OCI-LY3 (cell line): ENCODE results near the gene B3GALT6.

Source experiments
- H2AFZ ChIP-seq: fragments of 200-600, 300-600 bp; shearing (Covaris generic); 2 replicates; pipeline ENCODE4 v1.6.0; 2014; ENCODE audit warnings: antibody characterized with exemption, low read depth, low read length
- H3K27ac ChIP-seq: fragments of 200-600, 300-600 bp; sonication (generic); 2 replicates; pipeline ENCODE4 v1.5.1; 2014; ENCODE audit warnings: mild to moderate bottlenecking, low read length, moderate library complexity, mixed read lengths
- H3K27me3 ChIP-seq: fragments of 200-600, 300-600 bp; sonication (generic); 2 replicates; pipeline ENCODE4 v1.6.1; 2014; ENCODE audit warnings: low read depth, low read length, mixed read lengths
- H3K36me3 ChIP-seq: fragments of 200-600, 300-600 bp; sonication (generic); replicated peaks from 2 replicates; pipeline ENCODE3; 2014; ENCODE audit warnings: low read depth, low read length, mixed read lengths
- H3K4me1 ChIP-seq: fragments of 300-600, 200-600 bp; sonication (generic); 2 replicates; pipeline ENCODE4 v1.6.1; 2014; ENCODE audit warnings: low read length, mixed read lengths
- H3K4me2 ChIP-seq: fragments of 200-600, 300-600 bp; sonication (generic); 2 replicates; pipeline ENCODE4 v1.6.1; 2014; ENCODE audit warnings: low read length, mixed read lengths
- H3K4me3 ChIP-seq: fragments of 300-600, 200-600 bp; sonication (generic); 2 replicates; pipeline ENCODE4 v1.5.1; 2014; ENCODE audit warnings: antibody characterized with exemption, mild to moderate bottlenecking, low read length, moderate library complexity
- H3K79me2 ChIP-seq: fragments of 300-600, 200-600 bp; shearing (Covaris generic); 2 replicates; pipeline ENCODE4 v1.6.1; 2014; ENCODE audit warnings: mild to moderate bottlenecking, low read length, mixed read lengths
- H3K9ac ChIP-seq: fragments of 300-600, 200-600 bp; shearing (Covaris generic); 2 replicates; pipeline ENCODE4 v1.6.0; 2014; ENCODE audit warnings: mild to moderate bottlenecking, low read length, moderate library complexity
- H3K9me3 ChIP-seq: fragments of 200-600, 300-600 bp; shearing (Covaris generic); 2 replicates; pipeline ENCODE4 v1.6.1; 2014; ENCODE audit warnings: low read length, mixed read lengths; ENCODE audit not compliant: insufficient read depth
- H4K20me1 ChIP-seq: fragments of 200-600, 300-600 bp; sonication (generic); 2 replicates; pipeline ENCODE4 v1.6.1; 2016; ENCODE audit warnings: low read length, mixed read lengths; ENCODE audit not compliant: insufficient read depth
- EZH2phosphoT487 ChIP-seq: fragments of 200-600 bp; shearing (Covaris generic); IDR thresholded peaks from 2 replicates; pipeline ENCODE4 v1.6.1; 2018; ENCODE audit warnings: antibody characterized with exemption, mixed run types, low read depth
- TF ChIP-seq, protein P1 (sequence below): fragments of 200-600, 300-600 bp; sonication (generic); IDR thresholded peaks from 2 replicates; pipeline ENCODE4 v1.5.1; 2014; ENCODE audit warnings: antibody characterized with exemption, low read length, low read depth

Gene B3GALT6

DNA sequence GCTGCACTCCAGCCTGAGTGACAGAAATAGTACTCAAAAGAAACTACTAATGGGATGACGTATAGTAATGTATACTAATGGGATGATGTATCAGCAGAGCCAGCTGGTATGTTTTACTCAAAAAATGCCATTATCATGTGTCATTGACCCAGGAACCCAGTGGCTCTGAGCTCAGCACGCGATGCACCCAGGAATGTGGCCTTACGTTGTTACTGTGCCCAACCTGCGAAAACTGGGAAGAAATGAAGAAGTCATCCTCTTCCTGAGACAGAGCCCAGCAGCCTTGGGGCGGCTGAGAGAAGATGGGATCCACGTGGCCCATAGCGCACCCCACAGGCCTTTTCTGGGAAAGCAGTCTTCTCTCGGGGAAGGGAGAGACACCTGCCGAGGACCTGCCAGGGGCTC, 32.8 kb downstream of the B3GALT6 start:
- Histone ChIP-seq H3K27ac (no peak overlapping the region), H3K4me3 (no peak overlapping the region), H3K4me1 (peaks cover 9% of the 10 kb centered on the region; the same call in 1 of the 2 replicates), H3K79me2 (peaks cover 38% of the 10 kb centered on the region), H3K9me3 (no peaks in the 10 kb centered on the region), H3K36me3 (peaks cover 39% of the 10 kb centered on the region), H3K27me3 (no peaks in the 10 kb centered on the region), H3K4me2 (no peak overlapping the region), H3K9ac (no peak overlapping the region), H4K20me1 (peaks cover 12% of the 10 kb centered on the region), H2AFZ (no peak overlapping the region)
- TF ChIP-seq, protein P1, sequence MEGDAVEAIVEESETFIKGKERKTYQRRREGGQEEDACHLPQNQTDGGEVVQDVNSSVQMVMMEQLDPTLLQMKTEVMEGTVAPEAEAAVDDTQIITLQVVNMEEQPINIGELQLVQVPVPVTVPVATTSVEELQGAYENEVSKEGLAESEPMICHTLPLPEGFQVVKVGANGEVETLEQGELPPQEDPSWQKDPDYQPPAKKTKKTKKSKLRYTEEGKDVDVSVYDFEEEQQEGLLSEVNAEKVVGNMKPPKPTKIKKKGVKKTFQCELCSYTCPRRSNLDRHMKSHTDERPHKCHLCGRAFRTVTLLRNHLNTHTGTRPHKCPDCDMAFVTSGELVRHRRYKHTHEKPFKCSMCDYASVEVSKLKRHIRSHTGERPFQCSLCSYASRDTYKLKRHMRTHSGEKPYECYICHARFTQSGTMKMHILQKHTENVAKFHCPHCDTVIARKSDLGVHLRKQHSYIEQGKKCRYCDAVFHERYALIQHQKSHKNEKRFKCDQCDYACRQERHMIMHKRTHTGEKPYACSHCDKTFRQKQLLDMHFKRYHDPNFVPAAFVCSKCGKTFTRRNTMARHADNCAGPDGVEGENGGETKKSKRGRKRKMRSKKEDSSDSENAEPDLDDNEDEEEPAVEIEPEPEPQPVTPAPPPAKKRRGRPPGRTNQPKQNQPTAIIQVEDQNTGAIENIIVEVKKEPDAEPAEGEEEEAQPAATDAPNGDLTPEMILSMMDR, result peak; percentile 17
- no peak for TF ChIP-seq EZH2phosphoT487

DNA sequence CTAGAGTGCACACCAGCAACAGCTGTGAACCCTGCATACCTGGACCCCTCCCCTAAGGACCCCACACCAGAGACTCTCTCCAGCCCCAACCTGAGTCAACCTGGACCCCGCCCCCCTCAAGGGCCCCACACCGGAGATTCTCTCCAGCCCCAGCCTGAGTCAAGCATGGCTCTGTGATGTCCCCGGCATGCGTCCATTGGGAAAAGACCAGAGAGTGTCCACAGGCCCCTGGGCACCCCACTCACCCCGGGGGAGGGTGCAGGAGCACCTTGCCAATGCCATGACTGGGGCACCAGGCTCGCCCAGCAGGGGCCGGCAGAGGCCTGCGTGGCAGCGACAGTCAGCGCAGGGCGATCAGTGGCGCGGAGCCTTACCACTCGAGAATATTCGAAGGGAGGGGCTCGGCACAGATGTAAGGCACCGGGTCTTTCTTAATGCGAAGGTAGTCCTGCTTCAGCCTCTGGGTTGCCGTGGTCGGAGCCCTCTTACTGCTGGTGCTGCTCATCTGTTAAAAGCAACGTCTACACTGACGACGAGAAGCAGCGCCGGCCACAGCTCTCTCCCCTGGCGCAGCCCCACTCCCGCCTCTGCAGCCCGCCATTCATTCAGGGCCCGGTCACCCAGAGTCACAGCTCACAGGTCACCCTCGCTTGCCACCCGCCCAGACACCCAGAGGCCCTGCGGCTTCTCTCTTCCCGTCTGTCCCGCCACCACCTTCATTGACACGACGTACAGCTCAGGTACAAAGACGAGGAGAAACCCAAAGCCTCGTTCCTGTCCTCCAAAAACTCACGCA, 35.6 kb downstream of the B3GALT6 start:
- H3K79me2 ChIP-seq, result peaks cover 66% of the 10 kb centered on the region
- peaks cover 14% of the 10 kb centered on the region for H3K4me1 ChIP-seq
- H3K27ac ChIP-seq, result no peak overlapping the region
- H3K9me3 ChIP-seq, result no peaks in the 10 kb centered on the region
- no peak overlapping the region for H3K4me3 ChIP-seq
- H3K27me3 ChIP-seq, result no peaks in the 10 kb centered on the region
- TF ChIP-seq, protein P1, result no peak
- TF ChIP-seq EZH2phosphoT487, result no peak
- H3K9ac ChIP-seq, result no peak overlapping the region
- H4K20me1 ChIP-seq, result peaks cover 34% of the 10 kb centered on the region
- no peak overlapping the region for H3K4me2 ChIP-seq
- H2AFZ ChIP-seq, result no peak overlapping the region
- H3K36me3 ChIP-seq, result peaks cover 33% of the 10 kb centered on the region

DNA sequence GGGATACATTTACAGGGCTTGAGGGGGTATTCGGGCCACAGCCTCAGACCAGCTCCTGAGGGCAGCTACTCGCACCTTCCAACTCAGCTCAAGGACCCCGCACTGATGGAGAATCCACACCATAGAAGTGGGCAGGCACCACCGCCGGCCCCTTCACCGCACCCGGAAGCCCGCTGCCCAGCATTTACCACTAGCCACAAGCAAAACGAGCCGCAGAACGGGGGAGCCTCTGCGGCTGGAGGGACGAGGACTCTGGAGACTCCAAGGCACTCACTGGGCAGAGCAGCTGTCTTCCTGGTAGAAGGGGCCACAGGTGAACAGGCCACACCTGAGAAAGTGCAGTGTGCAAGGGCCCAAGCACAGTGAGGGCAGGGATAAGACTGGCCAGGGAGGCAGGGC, 36.2 kb downstream of the B3GALT6 start:
- no peaks in the 10 kb centered on the region for H3K9me3 ChIP-seq
- peaks cover 36% of the 10 kb centered on the region for H4K20me1 ChIP-seq
- peaks cover 72% of the 10 kb centered on the region for H3K79me2 ChIP-seq
- H3K4me3 ChIP-seq, result no peak overlapping the region
- H3K27me3 ChIP-seq, result no peaks in the 10 kb centered on the region
- no peak overlapping the region for H3K4me2 ChIP-seq
- no peak overlapping the region for H2AFZ ChIP-seq
- peaks cover 15% of the 10 kb centered on the region for H3K4me1 ChIP-seq
- no peak overlapping the region for H3K9ac ChIP-seq
- TF ChIP-seq, protein P1, result no peak
- no peak for TF ChIP-seq EZH2phosphoT487
- no peak overlapping the region for H3K27ac ChIP-seq
- peaks cover 28% of the 10 kb centered on the region for H3K36me3 ChIP-seq

DNA sequence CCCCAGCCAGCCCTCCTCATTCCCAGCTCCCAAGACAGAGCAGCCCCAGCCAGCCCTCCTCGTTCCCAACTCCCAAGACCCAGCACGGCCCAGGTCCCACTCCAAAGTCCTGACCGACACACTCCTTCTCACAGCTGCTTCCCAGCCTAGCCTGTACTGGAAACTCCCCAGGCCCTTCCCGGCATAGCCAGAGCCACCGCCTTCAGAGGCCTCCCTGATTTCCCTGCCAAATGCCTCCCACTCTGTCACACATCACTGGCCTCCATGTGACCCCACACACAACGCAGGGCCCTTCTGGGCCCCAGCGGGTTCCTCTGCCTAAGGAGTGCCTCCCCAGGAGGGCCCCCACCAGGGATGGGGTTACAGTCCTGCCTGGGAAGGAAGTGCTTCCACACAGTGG, 38.8 kb downstream of the B3GALT6 start:
- Histone ChIP-seq H4K20me1 (peaks cover 33% of the 10 kb centered on the region), H3K27ac (no peak overlapping the region), H3K9ac (no peak overlapping the region), H2AFZ (no peak overlapping the region), H3K36me3 (peaks cover 23% of the 10 kb centered on the region), H3K4me1 (peaks cover 19% of the 10 kb centered on the region), H3K27me3 (no peaks in the 10 kb centered on the region), H3K4me2 (no peak overlapping the region), H3K9me3 (no peaks in the 10 kb centered on the region), H3K79me2 (peaks cover 69% of the 10 kb centered on the region), H3K4me3 (no peak overlapping the region)
- TF ChIP-seq, protein P1, result no peak
- TF ChIP-seq EZH2phosphoT487, result no peak
